H1 (cell line): ENCODE results near the gene DHRS7B. TPM values are rescaled to one million over a fixed set of nuclear protein-coding genes. Genes with fewer than 3 reads are reported as not detected.

Source experiments
- BCL11A ChIP-seq, 2 experiments: IDR thresholded peaks; one replicate each; pipeline ENCODE4 v1.6.1; 2011; ENCODE audit warnings: low read depth in 2 of 2, low read length in 2 of 2, mild to moderate bottlenecking in 2 of 2
- CHD1 ChIP-seq: IDR thresholded peaks from 2 replicates; pipeline ENCODE4 v1.6.1; 2012; ENCODE audit warnings: low read depth, low read length, improper control_type of control experiment
- YY1 ChIP-seq: IDR thresholded peaks from 2 replicates; pipeline ENCODE4 v1.6.1; 2011; ENCODE audit warnings: low read depth, mild to moderate bottlenecking, low read length
- polyA plus RNA-seq, 7 experiments: library from polyadenylated mRNA; depleted of rRNA in 3 of 7; stranded (reverse) in 5 of 7; unstranded in 2 of 7; fragments of >200 nt in 5 of 7; fragments of 200-250 nt in 2 of 7; gene quantifications; 1 replicate in 5 of 7; 2 replicates in 1 of 7; 4 replicates in 1 of 7; pipeline versions ENCODE4 v1.2.1 to v1.2.3, GENCODE V29; 2011 to 2013; ENCODE audit warnings: missing spikeins in 2 of 7, mixed read lengths in 2 of 7
- total RNA-seq: library from RNA; stranded (reverse); fragmentation: NEBNext Ultra II Directional; extraction: Animal tissue kit (Norgen Biotek cat#: 25700); gene quantifications from 2 replicates; pipeline ENCODE4 v1.2.1, GENCODE V29; 2021

The DHRS7B gene
- total and polyA plus RNA-seq, 2 of the 8 experiments (the other 6 are each of a cell fraction or from before 2014, with no cell fraction given): 11.0 to 27.9 TPM

- no peak for TF ChIP-seq CHD1
- no peak for TF ChIP-seq BCL11A (IDR thresholded peaks at IDR 0.05; ENCODE audit: low read depth in 2 of 2, low read length in 2 of 2)
- no peak for TF ChIP-seq YY1
Observed at GRCh38 chr17:21132428-21132827, 5.7 kb downstream of the DHRS7B start (continued).
